NB4 (cell line): ENCODE data around the gene KDM1B.
"Not testable (repeated sequence)": the region's sequence is repeated elsewhere in the genome, so short reads cannot be mapped to it uniquely, and the experiment has no call there.

Experiments
- DNase-seq: peaks from one replicate; pipeline ENCODE4 v3.0.0; 2010; ENCODE audit warnings: low read depth
- H3K4me3 ChIP-seq: one replicate; pipeline ENCODE4 v1.5.1; 2011; ENCODE audit warnings: mild to moderate bottlenecking, low read depth, low read length, moderate library complexity
- MAX ChIP-seq: IDR thresholded peaks from 2 replicates; pipeline ENCODE4 v1.6.1; 2011; ENCODE audit warnings: low read depth, low read length
- MYC ChIP-seq: IDR thresholded peaks from 2 replicates; pipeline ENCODE4 v1.6.1; 2011; ENCODE audit warnings: low read depth, low read length
- POLR2A ChIP-seq: IDR thresholded peaks from 2 replicates; pipeline ENCODE4 v1.6.1; 2011; ENCODE audit warnings: mild to moderate bottlenecking; ENCODE audit not compliant: insufficient read length; ENCODE audit errors: extremely low read depth
- TF ChIP-seq, protein P1 (sequence below): IDR thresholded peaks from one replicate; pipeline ENCODE4 v1.5.1; 2012; ENCODE audit warnings: low read depth, low read length

The KDM1B gene

GRCh38 chr6:18162401-18162800, 7.2 kb downstream of the KDM1B start:
- no peak for DNase-seq
- TF ChIP-seq, protein P1, sequence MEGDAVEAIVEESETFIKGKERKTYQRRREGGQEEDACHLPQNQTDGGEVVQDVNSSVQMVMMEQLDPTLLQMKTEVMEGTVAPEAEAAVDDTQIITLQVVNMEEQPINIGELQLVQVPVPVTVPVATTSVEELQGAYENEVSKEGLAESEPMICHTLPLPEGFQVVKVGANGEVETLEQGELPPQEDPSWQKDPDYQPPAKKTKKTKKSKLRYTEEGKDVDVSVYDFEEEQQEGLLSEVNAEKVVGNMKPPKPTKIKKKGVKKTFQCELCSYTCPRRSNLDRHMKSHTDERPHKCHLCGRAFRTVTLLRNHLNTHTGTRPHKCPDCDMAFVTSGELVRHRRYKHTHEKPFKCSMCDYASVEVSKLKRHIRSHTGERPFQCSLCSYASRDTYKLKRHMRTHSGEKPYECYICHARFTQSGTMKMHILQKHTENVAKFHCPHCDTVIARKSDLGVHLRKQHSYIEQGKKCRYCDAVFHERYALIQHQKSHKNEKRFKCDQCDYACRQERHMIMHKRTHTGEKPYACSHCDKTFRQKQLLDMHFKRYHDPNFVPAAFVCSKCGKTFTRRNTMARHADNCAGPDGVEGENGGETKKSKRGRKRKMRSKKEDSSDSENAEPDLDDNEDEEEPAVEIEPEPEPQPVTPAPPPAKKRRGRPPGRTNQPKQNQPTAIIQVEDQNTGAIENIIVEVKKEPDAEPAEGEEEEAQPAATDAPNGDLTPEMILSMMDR, result no peak
- TF ChIP-seq POLR2A, result no peak
- TF ChIP-seq MYC, result no peak
- no peak for TF ChIP-seq MAX
- no peak overlapping the region for H3K4me3 ChIP-seq

DNA sequence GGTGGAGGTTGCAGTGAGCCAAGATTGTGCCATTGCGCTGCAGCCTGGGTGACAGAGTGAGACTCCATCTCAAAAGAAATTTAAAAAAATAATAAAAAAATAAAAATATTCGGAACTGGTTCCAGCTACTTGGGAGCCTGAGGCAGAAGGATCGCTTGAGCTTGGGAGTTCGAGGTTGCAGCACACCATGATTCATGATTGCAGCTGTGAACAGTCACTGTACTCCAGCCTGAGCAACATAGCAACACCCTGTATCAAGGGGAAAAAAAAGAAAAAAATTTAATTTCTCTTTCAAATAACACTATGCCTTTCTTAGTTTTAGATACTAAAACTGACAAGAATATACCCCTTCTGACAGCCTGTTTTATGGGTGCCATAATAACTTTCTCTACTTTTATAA, 10.5 kb downstream of the KDM1B start:
- TF ChIP-seq MAX (no peak), MYC (no peak), POLR2A (no peak)
- TF ChIP-seq, protein P1, result no peak
- no peak overlapping the region for H3K4me3 ChIP-seq
- DNase-seq, result no peak

DNA sequence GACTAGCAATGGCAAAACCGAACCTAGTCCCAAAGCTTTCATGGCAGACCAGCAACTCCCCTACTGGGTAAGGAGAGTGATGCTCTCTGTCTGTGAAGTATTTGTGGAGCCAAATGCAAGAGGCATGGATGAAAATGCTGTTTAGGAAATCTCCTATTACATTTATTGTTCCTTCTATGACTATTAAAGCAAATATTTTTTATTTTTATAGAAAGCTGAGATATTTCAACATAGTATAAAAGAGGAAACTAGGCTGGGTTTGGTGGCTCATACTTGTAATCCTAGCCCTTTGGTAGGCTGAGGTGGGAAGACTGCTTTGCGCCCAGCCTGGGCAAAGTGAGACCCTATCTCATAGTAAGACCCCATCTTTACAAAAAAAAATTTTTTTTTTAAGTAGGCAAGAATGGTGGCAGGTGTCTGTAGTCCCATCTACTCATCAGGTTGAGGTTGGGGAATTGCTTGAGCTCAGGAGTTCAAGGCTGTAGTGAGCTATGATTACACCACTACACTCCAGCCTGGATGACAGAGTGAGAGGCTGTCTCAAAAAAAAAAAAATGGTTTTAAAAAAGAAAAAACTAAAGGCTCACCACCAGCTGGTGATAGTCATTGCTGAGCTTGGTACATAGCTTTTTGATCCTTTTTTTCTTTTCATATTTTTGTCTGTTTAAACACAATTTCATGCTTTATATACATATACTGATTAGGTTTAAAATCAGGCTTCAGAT, 11.3 kb downstream of the KDM1B start:
- DNase-seq, result peak; percentile 13
- TF ChIP-seq MYC (no peak), MAX (no peak), POLR2A (no peak)
- TF ChIP-seq, protein P1, result no peak
- no peak overlapping the region for H3K4me3 ChIP-seq

- no peak overlapping the region for H3K4me3 ChIP-seq
- TF ChIP-seq MYC, result no peak
- TF ChIP-seq, protein P1, result no peak
- no peak for TF ChIP-seq POLR2A
- no peak for DNase-seq
These were observed 13.0 kb downstream of the KDM1B start for GRCh38 chr6:18168264-18168663.

- peak; percentile 31 for DNase-seq
- TF ChIP-seq MAX (no peak), MYC (no peak), POLR2A (no peak)
- TF ChIP-seq, protein P1, result no peak
- no peak overlapping the region for H3K4me3 ChIP-seq
These were observed 16.6 kb downstream of the KDM1B start for GRCh38 chr6:18171871-18172270.

DNA sequence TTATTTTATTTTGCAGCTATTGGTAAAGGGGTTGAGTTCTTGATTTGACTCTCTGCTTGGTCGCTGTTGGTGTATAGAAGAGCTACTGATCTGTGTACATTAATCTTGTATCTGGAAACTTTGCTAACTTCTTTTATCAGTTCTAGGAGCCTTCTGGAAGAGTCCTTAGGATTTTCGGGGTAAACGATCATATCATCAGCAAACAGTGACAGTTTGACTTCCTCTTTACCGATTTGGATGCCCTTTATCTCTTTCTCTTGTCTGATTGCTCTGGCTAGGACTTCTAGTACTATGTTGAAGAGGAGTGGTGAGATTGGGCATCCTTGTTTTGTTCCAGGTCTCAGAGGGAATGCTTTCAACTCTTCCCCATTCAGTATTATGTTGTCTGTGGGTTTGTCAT, 21.0 kb downstream of the KDM1B start:
- DNase-seq, H3K4me3 ChIP-seq: not testable (repeated sequence)
